Cardiac muscle cell (in vitro differentiated cells and primary cell): Measurements from ENCODE around the gene FOXM1. TPM values are rescaled to one million over a fixed set of nuclear protein-coding genes. Genes with fewer than 3 reads are reported as not detected.

Experiments
- DNase-seq, 2 donors: peaks; one replicate each; pipeline versions ENCODE4 v3.0.0 to v3.0.0-alpha.2; 2010 to 2017; ENCODE audit warnings: low read depth in 1 of 2, low spot score in 1 of 2
- H3K27ac ChIP-seq: fragments of 200-600 bp; sonication (generic); 2 replicates; pipeline ENCODE4 v1.5.1; 2016
- H3K27me3 ChIP-seq: fragments of 200-600 bp; sonication (generic); 2 replicates; pipeline ENCODE4 v1.6.0; 2016; ENCODE audit warnings: control low read depth
- H3K36me3 ChIP-seq: fragments of 200-600 bp; sonication (generic); 2 replicates; pipeline ENCODE4 v1.5.1; 2016; ENCODE audit warnings: control low read depth
- H3K4me1 ChIP-seq: fragments of 200-600 bp; sonication (generic); 2 replicates; pipeline ENCODE4 v1.8.1; 2017; ENCODE audit warnings: low read depth, mild to moderate bottlenecking, mixed run types
- H3K4me3 ChIP-seq: fragments of 200-600 bp; sonication (generic); 2 replicates; pipeline ENCODE4 v1.5.1; 2016; ENCODE audit warnings: mild to moderate bottlenecking
- H3K9me3 ChIP-seq: fragments of 200-600 bp; sonication (generic); 2 replicates; pipeline ENCODE4 v1.5.1; 2017; ENCODE audit warnings: low read depth, mild to moderate bottlenecking, control low read depth
- CTCF ChIP-seq: IDR thresholded peaks from 2 replicates; pipeline ENCODE4 v1.5.1; 2012; ENCODE audit warnings: low read depth, mild to moderate bottlenecking, low read length
- polyA plus RNA-seq: library from polyadenylated mRNA; unstranded; fragments of >200 nt; fragmentation: Nextera tagmentation; extraction: Ambion mirVana; gene quantifications from 2 replicates; pipeline ENCODE4 v1.2.1, GENCODE V29; 2016
- total RNA-seq: library from RNA; depleted of rRNA; stranded (reverse); fragments of >200 nt; gene quantifications from 2 replicates; pipeline ENCODE4 v1.2.3, GENCODE V29; 2016

The FOXM1 gene
- total and polyA plus RNA-seq, 2 experiments from 2014 or later = 11.5 to 36.1 TPM

- Histone ChIP-seq H3K9me3 (no peaks in the 10 kb centered on the region), H3K27me3 (no peaks in the 10 kb centered on the region), H3K27ac (no peak overlapping the region), H3K4me3 (no peak overlapping the region), H3K4me1 (peaks cover 6% of the 10 kb centered on the region), H3K36me3 (no peaks in the 10 kb centered on the region)
- DNase-seq = no peak
- no peak for TF ChIP-seq CTCF
Observed at GRCh38 chr12:2897418-2897817, 20.4 kb upstream of the FOXM1 start.

GRCh38 chr12:2895511-2895910, 18.5 kb upstream of the FOXM1 start:
- H3K4me1 ChIP-seq = no peaks in the 10 kb centered on the region
- TF ChIP-seq CTCF = no peak
- no peaks in the 10 kb centered on the region for H3K27me3 ChIP-seq
- no peaks in the 10 kb centered on the region for H3K9me3 ChIP-seq
- H3K4me3 ChIP-seq = no peak overlapping the region
- no peaks in the 10 kb centered on the region for H3K36me3 ChIP-seq
- H3K27ac ChIP-seq = no peak overlapping the region
- DNase-seq = peak in 1 of 2 donors; percentile 10

GRCh38 chr12:2895051-2895451, 18.1 kb upstream of the FOXM1 start:
- DNase-seq = no peak
- TF ChIP-seq CTCF = no peak
- no peaks in the 10 kb centered on the region for H3K27me3 ChIP-seq
- no peak overlapping the region for H3K4me3 ChIP-seq
- no peaks in the 10 kb centered on the region for H3K9me3 ChIP-seq
- H3K4me1 ChIP-seq = no peaks in the 10 kb centered on the region
- H3K36me3 ChIP-seq = no peaks in the 10 kb centered on the region
- H3K27ac ChIP-seq = no peak overlapping the region

- Histone ChIP-seq H3K4me1 (no peaks in the 10 kb centered on the region), H3K36me3 (peaks cover 6% of the 10 kb centered on the region), H3K9me3 (no peaks in the 10 kb centered on the region), H3K4me3 (no peak overlapping the region), H3K27me3 (no peaks in the 10 kb centered on the region), H3K27ac (no peak overlapping the region)
- peak in 1 of 2 donors; percentile 80 for DNase-seq
- no peak for TF ChIP-seq CTCF
Observed at GRCh38 chr12:2893007-2893406, 16.0 kb upstream of the FOXM1 start.

- Histone ChIP-seq H3K27ac (no peak overlapping the region), H3K4me1 (no peaks in the 10 kb centered on the region), H3K4me3 (no peak overlapping the region), H3K36me3 (peaks cover 6% of the 10 kb centered on the region), H3K9me3 (no peaks in the 10 kb centered on the region), H3K27me3 (no peaks in the 10 kb centered on the region)
- TF ChIP-seq CTCF = no peak
- DNase-seq = no peak
Observed at GRCh38 chr12:2892246-2892645, 15.3 kb upstream of the FOXM1 start.
